ENCODE measurements around the gene POLR2B.

GRCh38 chr4:57043347-57044251 lies 64.9 kb downstream of the POLR2B start:
- TF ChIP-seq CTCF (IDR thresholded peaks at IDR 0.05) (no peak), POLR2A (IDR thresholded peaks at IDR 0.05) (no peak), POLR2AphosphoS5 (IDR thresholded peaks at IDR 0.05) (no peak)
